A549 (cell line): Measurements from ENCODE around the gene MXD4.

ENCODE experiments used
- CTCF ChIP-seq: fragments of >200 bp; sonication (Bioruptor Twin); formaldehyde crosslinking; IDR thresholded peaks from 3 replicates; pipeline ENCODE4 v1.5.1; 2016
- REST ChIP-seq: fragments of 200-600 bp; sonication (generic); IDR thresholded peaks from 2 replicates; pipeline ENCODE4 v1.6.1; 2016; ENCODE audit warnings: antibody characterized with exemption, mild to moderate bottlenecking, moderate library complexity

GRCh38 chr4:2297606-2298531 lies 36.0 kb upstream of the MXD4 start:
- no peak for TF ChIP-seq CTCF
- TF ChIP-seq REST = no peak
